HepG2 (cell line): Measurements from ENCODE around the gene PLCB1. TPM values are rescaled to one million over a fixed set of nuclear protein-coding genes. Genes with fewer than 3 reads are reported as not detected.

Experiments used
- ATF7 ChIP-seq, 2 experiments: fragments of 450-650 bp in 1 of 2; sonication (generic) in 1 of 2; formaldehyde crosslinking in 1 of 2; IDR thresholded peaks; 2 replicates each; pipeline versions ENCODE4 v1.4.0 to v1.6.1; 2016 to 2020; ENCODE audit warnings: antibody characterized with exemption in 1 of 2, mild to moderate bottlenecking in 1 of 2, missing genetic modification reagents in 1 of 2
- BHLHE40 ChIP-seq: IDR thresholded peaks from 2 replicates; pipeline ENCODE4 v1.6.1; 2011; ENCODE audit warnings: low read length, improper control_type of control experiment
- FIP1L1 ChIP-seq: fragments of 200-400 bp; formaldehyde crosslinking; IDR thresholded peaks from 2 replicates; pipeline ENCODE4 v1.6.1; 2018; ENCODE audit warnings: low read depth, mild to moderate bottlenecking, low read length, moderate library complexity, borderline replicate concordance; ENCODE audit not compliant: insufficient read depth
- FLYWCH1 ChIP-seq: sonication (generic); formaldehyde crosslinking; IDR thresholded peaks from 2 replicates; pipeline ENCODE4 v1.8.1; 2023; ENCODE audit warnings: mild to moderate bottlenecking, missing genetic modification reagents
- GLI4 ChIP-seq: sonication (generic); formaldehyde crosslinking; IDR thresholded peaks from 2 replicates; pipeline ENCODE4 v1.5.1; 2020; ENCODE audit warnings: missing genetic modification reagents, mild to moderate bottlenecking, moderate library complexity, borderline replicate concordance
- IKZF4 ChIP-seq: sonication (generic); formaldehyde crosslinking; IDR thresholded peaks from 2 replicates; pipeline ENCODE4 v1.5.1; 2020; ENCODE audit warnings: borderline replicate concordance, mild to moderate bottlenecking, low read depth, missing genetic modification reagents; ENCODE audit errors: not compliant biosample characterization
- RAD51 ChIP-seq: fragments of 450-650 bp; IDR thresholded peaks from 2 replicates; pipeline ENCODE4 v1.6.1; 2016; ENCODE audit warnings: borderline replicate concordance
- RCOR2 ChIP-seq: IDR thresholded peaks from 2 replicates; pipeline ENCODE4 v1.6.1; 2016; ENCODE audit warnings: missing biosample characterization, missing genetic modification reagents
- RXRB ChIP-seq: IDR thresholded peaks from 2 replicates; pipeline ENCODE4 v1.6.1; 2016; ENCODE audit warnings: borderline replicate concordance, missing genetic modification reagents, missing compliant biosample characterization
- SAFB2 ChIP-seq: sonication (generic); formaldehyde crosslinking; IDR thresholded peaks from 2 replicates; pipeline ENCODE4 v1.5.1; 2020; ENCODE audit warnings: missing genetic modification reagents, low read depth, mild to moderate bottlenecking, borderline replicate concordance
- SATB2 ChIP-seq: sonication (generic); formaldehyde crosslinking; IDR thresholded peaks from 2 replicates; pipeline ENCODE4 v1.5.0; 2020; ENCODE audit warnings: missing genetic modification reagents
- YEATS4 ChIP-seq: sonication (generic); formaldehyde crosslinking; IDR thresholded peaks from 2 replicates; pipeline ENCODE4 v1.4.0; 2020; ENCODE audit warnings: missing genetic modification reagents, borderline replicate concordance
- ZBTB8A ChIP-seq: sonication (generic); formaldehyde crosslinking; IDR thresholded peaks from 2 replicates; pipeline ENCODE4 v1.4.0; 2020; ENCODE audit warnings: mild to moderate bottlenecking, low read depth, missing genetic modification reagents, borderline replicate concordance
- ZNF256 ChIP-seq: sonication (generic); formaldehyde crosslinking; conservative IDR thresholded peaks from 2 replicates; pipeline ENCODE4 v1.4.0; 2020; ENCODE audit warnings: missing genetic modification reagents
- ZNF292 ChIP-seq: sonication (generic); formaldehyde crosslinking; IDR thresholded peaks from 2 replicates; pipeline ENCODE4 v1.8.1; 2022; ENCODE audit warnings: mild to moderate bottlenecking, low read depth, missing genetic modification reagents, borderline replicate concordance
- ZNF432 ChIP-seq: sonication (generic); formaldehyde crosslinking; IDR thresholded peaks from 2 replicates; pipeline ENCODE4 v1.5.0; 2020; ENCODE audit warnings: missing genetic modification reagents, mild to moderate bottlenecking, borderline replicate concordance
- polyA plus RNA-seq, 8 experiments: library from polyadenylated mRNA; depleted of rRNA in 3 of 8; stranded (reverse) in 7 of 8; unstranded in 1 of 8; fragments of >200 nt; fragmentation: Illumina TruSeq in 4 of 8; extraction: Trizol in 4 of 8; gene quantifications; 2 replicates each; pipeline versions ENCODE4 v1.2.1 to v1.2.3, GENCODE V29; 2011 to 2016; ENCODE audit warnings: low read depth in 4 of 8, missing spikeins in 1 of 8, mixed read lengths in 1 of 8; ENCODE audit not compliant: insufficient read depth in 1 of 8
- total RNA-seq, 5 experiments: library from RNA; depleted of rRNA; stranded (reverse); fragments of >200 nt; fragmentation: Illumina TruSeq; extraction: Trizol; gene quantifications; 2 replicates each; pipeline ENCODE4 v1.2.3, GENCODE V29; 2016; ENCODE audit warnings: low read depth in 1 of 5
- TF ChIP-seq, protein P1 (sequence below), 2 experiments: sonication (generic) in 1 of 2; formaldehyde crosslinking in 1 of 2; IDR thresholded peaks; 2 replicates each; pipeline versions ENCODE4 v1.5.1 to v1.6.1; 2011 to 2020; ENCODE audit warnings: borderline replicate concordance in 1 of 2, low read depth in 1 of 2, low read length in 1 of 2, mild to moderate bottlenecking in 1 of 2, missing genetic modification reagents in 1 of 2, moderate library complexity in 1 of 2
- TF ChIP-seq, protein P2 (sequence below): sonication (generic); formaldehyde crosslinking; IDR thresholded peaks from 2 replicates; pipeline ENCODE4 v1.5.0; 2020; ENCODE audit warnings: missing genetic modification reagents
- TF ChIP-seq, protein P3 (sequence below): sonication (generic); formaldehyde crosslinking; IDR thresholded peaks from 2 replicates; pipeline ENCODE4 v1.8.0; 2022; ENCODE audit warnings: mild to moderate bottlenecking, missing genetic modification reagents, moderate library complexity
- TF ChIP-seq, protein P4 (sequence below): sonication (generic); formaldehyde crosslinking; conservative IDR thresholded peaks from 2 replicates; pipeline ENCODE4 v1.4.0; 2020; ENCODE audit warnings: missing genetic modification reagents
- TF ChIP-seq, protein P5 (sequence below): sonication (generic); formaldehyde crosslinking; IDR thresholded peaks from 2 replicates; pipeline ENCODE4 v1.5.0; 2020; ENCODE audit warnings: missing genetic modification reagents, mild to moderate bottlenecking, borderline replicate concordance

Gene PLCB1
- total and polyA plus RNA-seq, 2 of the 13 experiments (the other 11 are each of a cell fraction or from before 2014, with no cell fraction given) = 42.4 to 55.9 TPM

DNA sequence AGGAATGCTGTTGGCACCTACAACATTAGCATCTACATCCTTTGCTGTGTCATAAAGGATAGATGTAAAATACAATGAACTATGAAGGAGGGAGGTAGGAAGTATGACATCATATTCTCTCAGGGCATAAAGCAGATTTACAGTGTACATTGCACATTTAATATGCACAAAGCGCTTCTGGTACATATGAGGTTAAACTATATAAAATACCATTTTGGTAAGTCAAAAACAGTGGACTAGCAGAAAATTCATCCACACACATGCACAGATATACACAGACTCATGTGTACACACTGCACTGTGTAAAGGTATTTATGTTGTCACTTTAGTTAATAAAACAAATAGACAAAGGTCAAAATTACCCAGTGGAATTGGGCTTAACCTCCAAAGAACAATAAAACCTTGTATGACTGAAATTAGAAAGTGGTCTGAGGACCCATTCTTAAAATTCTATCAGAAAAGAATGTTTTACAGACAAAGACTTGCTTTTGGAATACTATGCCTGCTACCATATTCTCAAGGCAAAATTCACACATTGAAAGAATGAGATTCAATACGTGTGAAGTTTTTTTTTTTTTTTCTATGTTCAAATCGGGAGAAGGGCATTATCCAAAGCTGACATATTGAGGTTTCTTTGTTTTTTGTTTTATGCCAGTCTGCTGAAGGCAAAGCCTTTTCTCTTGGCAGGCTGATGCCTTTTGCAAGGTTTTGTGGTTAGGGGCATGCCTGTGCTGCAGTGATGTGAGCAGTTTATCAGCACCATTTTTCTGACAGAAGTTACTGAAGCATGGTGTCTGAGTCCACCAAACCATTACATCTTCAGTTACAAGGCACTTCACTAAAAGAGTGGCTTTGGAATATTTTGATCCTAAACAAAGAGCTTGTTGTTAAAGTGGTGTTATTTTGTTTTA is 199.0 kb downstream of the PLCB1 start (continued):
- peak; percentile 66; the same call in 1 of the 2 replicates for TF ChIP-seq RCOR2 (CRISPR knock-in tag)
- no peak for TF ChIP-seq FLYWCH1 (CRISPR knock-in tag)
- TF ChIP-seq ZNF292 (CRISPR knock-in tag) = peak; percentile 62; the same call in 1 of the 2 replicates
- TF ChIP-seq RAD51 = no peak
- no peak for TF ChIP-seq YEATS4 (CRISPR knock-in tag)
- TF ChIP-seq, protein P1, sequence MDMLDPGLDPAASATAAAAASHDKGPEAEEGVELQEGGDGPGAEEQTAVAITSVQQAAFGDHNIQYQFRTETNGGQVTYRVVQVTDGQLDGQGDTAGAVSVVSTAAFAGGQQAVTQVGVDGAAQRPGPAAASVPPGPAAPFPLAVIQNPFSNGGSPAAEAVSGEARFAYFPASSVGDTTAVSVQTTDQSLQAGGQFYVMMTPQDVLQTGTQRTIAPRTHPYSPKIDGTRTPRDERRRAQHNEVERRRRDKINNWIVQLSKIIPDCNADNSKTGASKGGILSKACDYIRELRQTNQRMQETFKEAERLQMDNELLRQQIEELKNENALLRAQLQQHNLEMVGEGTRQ (IDR thresholded peaks at IDR 0.05; ENCODE audit: low read depth, low read length) = no peak
- TF ChIP-seq, protein P1 (CRISPR knock-in tag; IDR thresholded peaks at IDR 0.05; ENCODE audit: borderline replicate concordance) = no peak
- no peak for TF ChIP-seq ZNF256 (CRISPR knock-in tag)
- peak; percentile 72 for TF ChIP-seq RXRB
- no peak for TF ChIP-seq ZBTB8A (CRISPR knock-in tag)
- TF ChIP-seq, protein P2, sequence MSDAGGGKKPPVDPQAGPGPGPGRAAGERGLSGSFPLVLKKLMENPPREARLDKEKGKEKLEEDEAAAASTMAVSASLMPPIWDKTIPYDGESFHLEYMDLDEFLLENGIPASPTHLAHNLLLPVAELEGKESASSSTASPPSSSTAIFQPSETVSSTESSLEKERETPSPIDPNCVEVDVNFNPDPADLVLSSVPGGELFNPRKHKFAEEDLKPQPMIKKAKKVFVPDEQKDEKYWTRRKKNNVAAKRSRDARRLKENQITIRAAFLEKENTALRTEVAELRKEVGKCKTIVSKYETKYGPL = no peak
- TF ChIP-seq, protein P3, sequence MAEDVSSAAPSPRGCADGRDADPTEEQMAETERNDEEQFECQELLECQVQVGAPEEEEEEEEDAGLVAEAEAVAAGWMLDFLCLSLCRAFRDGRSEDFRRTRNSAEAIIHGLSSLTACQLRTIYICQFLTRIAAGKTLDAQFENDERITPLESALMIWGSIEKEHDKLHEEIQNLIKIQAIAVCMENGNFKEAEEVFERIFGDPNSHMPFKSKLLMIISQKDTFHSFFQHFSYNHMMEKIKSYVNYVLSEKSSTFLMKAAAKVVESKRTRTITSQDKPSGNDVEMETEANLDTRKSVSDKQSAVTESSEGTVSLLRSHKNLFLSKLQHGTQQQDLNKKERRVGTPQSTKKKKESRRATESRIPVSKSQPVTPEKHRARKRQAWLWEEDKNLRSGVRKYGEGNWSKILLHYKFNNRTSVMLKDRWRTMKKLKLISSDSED (CRISPR knock-in tag) = no peak
- TF ChIP-seq SATB2 (CRISPR knock-in tag) = no peak
- TF ChIP-seq, protein P4, sequence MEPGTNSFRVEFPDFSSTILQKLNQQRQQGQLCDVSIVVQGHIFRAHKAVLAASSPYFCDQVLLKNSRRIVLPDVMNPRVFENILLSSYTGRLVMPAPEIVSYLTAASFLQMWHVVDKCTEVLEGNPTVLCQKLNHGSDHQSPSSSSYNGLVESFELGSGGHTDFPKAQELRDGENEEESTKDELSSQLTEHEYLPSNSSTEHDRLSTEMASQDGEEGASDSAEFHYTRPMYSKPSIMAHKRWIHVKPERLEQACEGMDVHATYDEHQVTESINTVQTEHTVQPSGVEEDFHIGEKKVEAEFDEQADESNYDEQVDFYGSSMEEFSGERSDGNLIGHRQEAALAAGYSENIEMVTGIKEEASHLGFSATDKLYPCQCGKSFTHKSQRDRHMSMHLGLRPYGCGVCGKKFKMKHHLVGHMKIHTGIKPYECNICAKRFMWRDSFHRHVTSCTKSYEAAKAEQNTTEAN (CRISPR knock-in tag) = no peak; the same call in 1 of the 2 replicates
- TF ChIP-seq, protein P5, sequence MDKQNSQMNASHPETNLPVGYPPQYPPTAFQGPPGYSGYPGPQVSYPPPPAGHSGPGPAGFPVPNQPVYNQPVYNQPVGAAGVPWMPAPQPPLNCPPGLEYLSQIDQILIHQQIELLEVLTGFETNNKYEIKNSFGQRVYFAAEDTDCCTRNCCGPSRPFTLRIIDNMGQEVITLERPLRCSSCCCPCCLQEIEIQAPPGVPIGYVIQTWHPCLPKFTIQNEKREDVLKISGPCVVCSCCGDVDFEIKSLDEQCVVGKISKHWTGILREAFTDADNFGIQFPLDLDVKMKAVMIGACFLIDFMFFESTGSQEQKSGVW = no peak
- no peak for TF ChIP-seq IKZF4 (CRISPR knock-in tag)
- no peak; the same call in 1 of the 2 replicates for TF ChIP-seq SAFB2
- no peak for TF ChIP-seq GLI4 (CRISPR knock-in tag)
- no peak for TF ChIP-seq FIP1L1
- no peak for TF ChIP-seq ZNF432
- peak; percentile 91 for TF ChIP-seq ATF7 (IDR thresholded peaks at IDR 0.05)
- no peak for TF ChIP-seq ATF7 (CRISPR knock-in tag; IDR thresholded peaks at IDR 0.05)
- no peak for TF ChIP-seq BHLHE40
